OCI-LY7 (cell line): ENCODE measurements around the gene WDFY4. TPM values are rescaled to one million over a fixed set of nuclear protein-coding genes. Genes with fewer than 3 reads are reported as not detected.

Experiments
- BruUV-seq: library from RNA; stranded (reverse); fragments of 400-500 nt; replicated peaks from 2 replicates; lab custom pipeline; 2021; lab: Mats Ljungman, UMichigan
- CTCF ChIA-PET: fragments of 300-600 bp; sonication (Branson Sonifier 250); formaldehyde crosslinking; loops from one replicate; lab custom pipeline; 2022; ENCODE audit warnings: antibody characterized with exemption; ENCODE audit not compliant: unreplicated experiment; lab: Charles Lee
- POLR2A ChIA-PET: fragments of 300-600 bp; sonication (Branson Sonifier 250); formaldehyde crosslinking; loops from one replicate; lab custom pipeline; 2022; ENCODE audit warnings: antibody characterized with exemption; lab: Charles Lee
- DNase-seq: peaks from one replicate; pipeline ENCODE4 v3.0.0-alpha.2; 2015; ENCODE audit warnings: low spot score
- H2AFZ ChIP-seq: fragments of 200-600 bp; sonication (generic), shearing (Covaris generic); 2 replicates; pipeline ENCODE4 v1.6.1; 2014; ENCODE audit warnings: mild to moderate bottlenecking, antibody characterized with exemption, low read length, moderate library complexity
- H3K27ac ChIP-seq: fragments of 200-600 bp; sonication (generic); 2 replicates; pipeline ENCODE4 v1.5.1; 2014; ENCODE audit warnings: mixed run types, low read depth, mild to moderate bottlenecking, moderate library complexity, low read length, inconsistent platforms; ENCODE audit not compliant: poor library complexity, severe bottlenecking
- H3K36me3 ChIP-seq: fragments of 200-600 bp; sonication (generic); 2 replicates; pipeline ENCODE4 v1.6.1; 2014; ENCODE audit warnings: mild to moderate bottlenecking, antibody characterized with exemption, low read length, moderate library complexity, mixed read lengths; ENCODE audit not compliant: insufficient read depth
- H3K4me1 ChIP-seq: fragments of 200-600 bp; sonication (generic); 2 replicates; pipeline ENCODE4 v1.5.1; 2014; ENCODE audit warnings: mild to moderate bottlenecking, low read length; ENCODE audit not compliant: insufficient read depth, poor library complexity, severe bottlenecking
- H3K4me2 ChIP-seq: fragments of 200-600 bp; sonication (generic); 2 replicates; pipeline ENCODE4 v1.6.1; 2014; ENCODE audit warnings: mild to moderate bottlenecking, low read length
- H3K4me3 ChIP-seq: fragments of 200-600 bp; sonication (generic); 2 replicates; pipeline ENCODE4 v1.5.1; 2014; ENCODE audit warnings: mild to moderate bottlenecking, low read depth, low read length; ENCODE audit not compliant: poor library complexity, severe bottlenecking
- H3K79me2 ChIP-seq: fragments of 200-600 bp; sonication (generic); 2 replicates; pipeline ENCODE4 v1.6.1; 2016; ENCODE audit warnings: low read depth, mild to moderate bottlenecking, low read length, moderate library complexity, mixed read lengths; ENCODE audit not compliant: insufficient read depth
- H3K9me2 ChIP-seq: fragments of 200-600 bp; sonication (generic); 2 replicates; pipeline ENCODE4 v1.6.1; 2016; ENCODE audit warnings: mild to moderate bottlenecking, low read length, mixed read lengths; ENCODE audit not compliant: insufficient read depth
- H3K9me3 ChIP-seq: fragments of 200-600 bp; sonication (generic); 2 replicates; pipeline ENCODE4 v1.6.1; 2014; ENCODE audit warnings: mild to moderate bottlenecking, mixed run types, low read length, mixed read lengths
- H4K20me1 ChIP-seq: fragments of 200-600 bp; sonication (generic); 2 replicates; pipeline ENCODE4 v1.6.1; 2014; ENCODE audit warnings: mild to moderate bottlenecking, antibody characterized with exemption, low read length, moderate library complexity, mixed read lengths; ENCODE audit not compliant: insufficient read depth
- EZH2phosphoT487 ChIP-seq: fragments of 200-600 bp; sonication (generic); IDR thresholded peaks from 2 replicates; pipeline ENCODE4 v1.6.1; 2018; ENCODE audit warnings: low read depth, borderline replicate concordance, mild to moderate bottlenecking, mixed run types, antibody characterized with exemption, low read length, moderate library complexity, mixed read lengths
- intact Hi-C: fragments of 100-400 bp; cut with micrococcal nuclease; formaldehyde crosslinking; loops from one replicate; pipeline ENCODE4 v1.10.0; 2022; ENCODE audit not compliant: unreplicated experiment
- total RNA-seq, 2 experiments: library from RNA; depleted of rRNA in 1 of 2; stranded (reverse); fragments of >200 nt in 1 of 2; shearing (Covaris generic) in 1 of 2; gene quantifications; 2 replicates each; pipeline ENCODE4 v1.2.3, GENCODE V29; 2014 to 2022
- TF ChIP-seq, protein P1 (sequence below): fragments of 200-600 bp; sonication (generic); conservative IDR thresholded peaks from 2 replicates; pipeline ENCODE4 v1.5.1; 2014; ENCODE audit warnings: mild to moderate bottlenecking, antibody characterized with exemption, low read length, moderate library complexity, mixed read lengths

Gene WDFY4
- total RNA-seq, 2 experiments from 2014 or later, result 51.5 to 85.6 TPM

DNA sequence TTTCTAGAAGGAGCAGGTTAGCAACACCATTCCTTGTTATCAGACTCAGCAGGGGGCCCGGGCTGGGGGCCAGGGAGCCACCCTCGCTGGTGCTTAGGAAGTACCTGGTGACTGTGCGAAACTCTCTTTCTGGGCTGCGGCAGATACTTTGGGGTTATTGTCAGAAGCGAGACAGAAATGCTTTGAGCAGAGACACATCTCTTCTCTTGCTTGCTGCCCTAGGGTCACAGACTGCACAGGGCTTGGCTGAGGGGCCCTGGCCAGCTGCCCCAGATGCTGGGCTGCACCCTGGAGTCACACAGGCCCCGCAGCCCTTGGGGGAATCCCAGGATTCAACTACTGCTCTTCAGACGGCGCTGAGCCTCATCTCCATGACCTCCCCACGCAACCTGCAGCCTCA, 91.9 kb downstream of the WDFY4 start:
- intact Hi-C loops, result no loop called here
- H3K27ac ChIP-seq, result no peak overlapping the region
- BruUV-seq, result no TSS peak
- H4K20me1 ChIP-seq, result no peaks in the 10 kb centered on the region
- peaks cover 92% of the 10 kb centered on the region for H3K36me3 ChIP-seq
- no peaks in the 10 kb centered on the region for H3K4me1 ChIP-seq
- TF ChIP-seq EZH2phosphoT487, result no peak
- TF ChIP-seq, protein P1, sequence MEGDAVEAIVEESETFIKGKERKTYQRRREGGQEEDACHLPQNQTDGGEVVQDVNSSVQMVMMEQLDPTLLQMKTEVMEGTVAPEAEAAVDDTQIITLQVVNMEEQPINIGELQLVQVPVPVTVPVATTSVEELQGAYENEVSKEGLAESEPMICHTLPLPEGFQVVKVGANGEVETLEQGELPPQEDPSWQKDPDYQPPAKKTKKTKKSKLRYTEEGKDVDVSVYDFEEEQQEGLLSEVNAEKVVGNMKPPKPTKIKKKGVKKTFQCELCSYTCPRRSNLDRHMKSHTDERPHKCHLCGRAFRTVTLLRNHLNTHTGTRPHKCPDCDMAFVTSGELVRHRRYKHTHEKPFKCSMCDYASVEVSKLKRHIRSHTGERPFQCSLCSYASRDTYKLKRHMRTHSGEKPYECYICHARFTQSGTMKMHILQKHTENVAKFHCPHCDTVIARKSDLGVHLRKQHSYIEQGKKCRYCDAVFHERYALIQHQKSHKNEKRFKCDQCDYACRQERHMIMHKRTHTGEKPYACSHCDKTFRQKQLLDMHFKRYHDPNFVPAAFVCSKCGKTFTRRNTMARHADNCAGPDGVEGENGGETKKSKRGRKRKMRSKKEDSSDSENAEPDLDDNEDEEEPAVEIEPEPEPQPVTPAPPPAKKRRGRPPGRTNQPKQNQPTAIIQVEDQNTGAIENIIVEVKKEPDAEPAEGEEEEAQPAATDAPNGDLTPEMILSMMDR, result no peak
- POLR2A ChIA-PET, result no interaction called here
- no peaks in the 10 kb centered on the region for H3K9me2 ChIP-seq
- no peak overlapping the region for H3K4me3 ChIP-seq
- CTCF ChIA-PET, result no interaction called here
- H3K79me2 ChIP-seq, result no peaks in the 10 kb centered on the region
- no peak for DNase-seq
- no peak overlapping the region for H2AFZ ChIP-seq
- H3K9me3 ChIP-seq, result no peaks in the 10 kb centered on the region
- no peak overlapping the region for H3K4me2 ChIP-seq

- no TSS peak for BruUV-seq
- no peaks in the 10 kb centered on the region for H3K79me2 ChIP-seq
Observed at GRCh38 chr10:48777110-48777509, 92.4 kb downstream of the WDFY4 start.

DNA sequence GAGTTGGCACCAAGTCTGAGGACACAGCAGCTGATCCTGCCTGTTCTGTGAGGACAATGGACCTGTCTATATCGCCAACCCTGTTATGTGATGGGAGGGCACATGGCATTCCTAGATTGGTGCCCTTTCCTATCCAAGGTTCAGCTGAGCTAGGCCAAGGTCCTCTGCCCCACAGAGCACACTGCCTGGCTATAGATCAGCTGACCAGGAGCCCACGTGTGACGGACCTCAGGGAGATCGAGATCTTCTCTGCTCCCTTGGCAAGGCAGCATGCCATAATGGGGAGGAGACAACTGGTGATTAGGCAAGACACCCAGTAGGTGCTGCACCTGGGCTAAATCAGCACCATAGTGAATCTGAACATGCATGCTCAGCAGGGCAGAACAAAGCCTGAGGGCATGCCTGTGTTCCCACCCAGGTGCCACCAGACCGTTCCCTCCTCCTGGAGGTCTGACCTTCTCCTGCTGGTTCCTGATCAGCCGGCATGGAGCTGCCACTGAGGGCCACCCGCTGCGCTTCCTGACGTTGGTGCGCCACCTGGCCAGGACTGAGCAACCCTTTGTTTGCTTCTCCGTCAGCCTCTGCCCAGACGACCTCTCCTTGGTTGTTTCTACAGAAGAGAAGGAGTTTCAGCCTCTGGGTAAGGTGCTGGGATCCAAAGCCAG, 93.7 kb downstream of the WDFY4 start:
- Histone ChIP-seq H3K9me2 (no peaks in the 10 kb centered on the region), H3K79me2 (no peaks in the 10 kb centered on the region), H2AFZ (no peak overlapping the region), H4K20me1 (no peaks in the 10 kb centered on the region), H3K9me3 (no peaks in the 10 kb centered on the region), H3K4me2 (no peak overlapping the region), H3K4me3 (no peak overlapping the region), H3K4me1 (no peaks in the 10 kb centered on the region), H3K27ac (no peak overlapping the region), H3K36me3 (peaks cover 97% of the 10 kb centered on the region)
- intact Hi-C loops, result no loop called here
- TF ChIP-seq EZH2phosphoT487, result no peak
- TF ChIP-seq, protein P1, result no peak
- ChIA-PET CTCF (no interaction called here), POLR2A (no interaction called here)
- no TSS peak for BruUV-seq
- no peak for DNase-seq

More at GRCh38 chr10:48777110-48777509, 92.4 kb downstream of the WDFY4 start:
- Histone ChIP-seq H3K4me2 (no peak overlapping the region), H4K20me1 (no peaks in the 10 kb centered on the region), H3K4me1 (no peaks in the 10 kb centered on the region), H3K9me3 (no peaks in the 10 kb centered on the region), H3K27ac (no peak overlapping the region), H2AFZ (no peak overlapping the region), H3K36me3 (peaks cover 92% of the 10 kb centered on the region), H3K4me3 (no peak overlapping the region), H3K9me2 (no peaks in the 10 kb centered on the region)
- DNase-seq, result no peak
- TF ChIP-seq EZH2phosphoT487, result no peak
- TF ChIP-seq, protein P1, result no peak
- CTCF ChIA-PET, result no interaction called here
- intact Hi-C loops, result no loop called here
- POLR2A ChIA-PET, result no interaction called here
